ENCODE data around the gene ST3GAL4.

ST3GAL4 gene

DNA sequence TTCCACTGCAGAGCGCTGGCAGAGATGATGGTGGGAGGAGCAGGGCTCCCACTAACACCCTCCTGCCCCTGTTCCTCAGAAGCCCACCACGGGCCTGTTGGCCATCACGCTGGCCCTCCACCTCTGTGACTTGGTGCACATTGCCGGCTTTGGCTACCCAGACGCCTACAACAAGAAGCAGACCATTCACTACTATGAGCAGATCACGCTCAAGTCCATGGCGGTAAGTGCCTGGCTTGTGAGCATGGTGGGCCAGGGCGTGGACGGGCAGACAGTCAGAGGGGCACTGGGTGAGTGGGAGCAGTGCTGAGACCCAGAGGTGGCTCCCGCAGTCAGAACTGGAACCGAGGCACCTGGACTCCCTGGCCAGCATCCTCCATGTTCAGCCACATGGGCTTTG, 57.9 kb downstream of the ST3GAL4 start:
- TF ChIP-seq, protein P1, sequence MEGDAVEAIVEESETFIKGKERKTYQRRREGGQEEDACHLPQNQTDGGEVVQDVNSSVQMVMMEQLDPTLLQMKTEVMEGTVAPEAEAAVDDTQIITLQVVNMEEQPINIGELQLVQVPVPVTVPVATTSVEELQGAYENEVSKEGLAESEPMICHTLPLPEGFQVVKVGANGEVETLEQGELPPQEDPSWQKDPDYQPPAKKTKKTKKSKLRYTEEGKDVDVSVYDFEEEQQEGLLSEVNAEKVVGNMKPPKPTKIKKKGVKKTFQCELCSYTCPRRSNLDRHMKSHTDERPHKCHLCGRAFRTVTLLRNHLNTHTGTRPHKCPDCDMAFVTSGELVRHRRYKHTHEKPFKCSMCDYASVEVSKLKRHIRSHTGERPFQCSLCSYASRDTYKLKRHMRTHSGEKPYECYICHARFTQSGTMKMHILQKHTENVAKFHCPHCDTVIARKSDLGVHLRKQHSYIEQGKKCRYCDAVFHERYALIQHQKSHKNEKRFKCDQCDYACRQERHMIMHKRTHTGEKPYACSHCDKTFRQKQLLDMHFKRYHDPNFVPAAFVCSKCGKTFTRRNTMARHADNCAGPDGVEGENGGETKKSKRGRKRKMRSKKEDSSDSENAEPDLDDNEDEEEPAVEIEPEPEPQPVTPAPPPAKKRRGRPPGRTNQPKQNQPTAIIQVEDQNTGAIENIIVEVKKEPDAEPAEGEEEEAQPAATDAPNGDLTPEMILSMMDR (IDR thresholded peaks at IDR 0.05; ENCODE audit: extremely low read depth, insufficient read depth, missing control alignments), result no peak
- no peak for DNase-seq (ENCODE audit: low spot score)
- in situ Hi-C loops (cut with MboI; ENCODE audit: low pct_unique_long_range_greater_than_20kb, low sequenced_read_pairs, unreplicated experiment), result no loop called here

DNA sequence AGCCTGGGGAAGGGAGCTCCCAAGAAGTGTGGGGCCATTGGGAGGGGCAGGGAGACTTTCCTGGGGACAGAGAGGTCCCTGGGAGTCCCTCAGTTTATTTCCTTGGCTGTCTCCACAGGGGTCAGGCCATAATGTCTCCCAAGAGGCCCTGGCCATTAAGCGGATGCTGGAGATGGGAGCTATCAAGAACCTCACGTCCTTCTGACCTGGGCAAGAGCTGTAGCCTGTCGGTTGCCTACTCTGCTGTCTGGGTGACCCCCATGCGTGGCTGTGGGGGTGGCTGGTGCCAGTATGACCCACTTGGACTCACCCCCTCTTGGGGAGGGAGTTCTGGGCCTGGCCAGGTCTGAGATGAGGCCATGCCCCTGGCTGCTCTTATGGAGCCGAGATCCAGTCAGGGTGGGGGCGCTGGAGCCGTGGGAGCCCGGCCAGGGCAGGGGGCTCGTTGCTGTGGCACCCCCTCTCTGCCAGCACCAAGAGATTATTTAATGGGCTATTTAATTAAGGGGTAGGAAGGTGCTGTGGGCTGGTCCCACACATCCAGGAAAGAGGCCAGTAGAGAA, 58.4 kb downstream of the ST3GAL4 start:
- TF ChIP-seq, protein P1 (IDR thresholded peaks at IDR 0.05; ENCODE audit: extremely low read depth, insufficient read depth, missing control alignments), result no peak
- in situ Hi-C loops (cut with MboI; ENCODE audit: low pct_unique_long_range_greater_than_20kb, low sequenced_read_pairs, unreplicated experiment), result no loop called here
- no peak for DNase-seq (ENCODE audit: low spot score)

DNA sequence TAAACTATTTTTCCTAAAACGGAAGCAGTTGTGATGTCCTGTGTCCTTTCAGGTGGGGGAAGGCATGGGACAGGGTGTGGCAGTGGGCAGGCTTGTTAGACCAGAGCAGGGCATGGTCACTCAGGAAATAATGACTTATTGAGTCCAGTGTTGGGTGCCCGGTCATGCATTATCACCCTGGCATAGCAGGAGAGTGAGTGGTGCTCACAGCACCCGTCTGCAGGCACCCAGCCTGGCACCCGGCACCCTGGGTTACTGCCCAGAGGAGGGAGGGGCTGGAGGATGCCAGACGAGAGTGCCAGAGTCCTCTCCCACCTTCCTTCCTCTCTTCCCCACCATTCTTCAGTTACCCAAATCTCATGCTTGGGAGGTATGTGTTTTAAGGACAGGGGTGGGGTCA, 59.1 kb downstream of the ST3GAL4 start:
- in situ Hi-C loops (cut with MboI; ENCODE audit: low pct_unique_long_range_greater_than_20kb, low sequenced_read_pairs, unreplicated experiment), result no loop called here
- TF ChIP-seq, protein P1 (IDR thresholded peaks at IDR 0.05; ENCODE audit: extremely low read depth, insufficient read depth, missing control alignments), result no peak
- no peak for DNase-seq (ENCODE audit: low spot score)

- TF ChIP-seq, protein P1 (IDR thresholded peaks at IDR 0.05; ENCODE audit: extremely low read depth, insufficient read depth, missing control alignments), result no peak
- no peak for DNase-seq (ENCODE audit: low spot score)
- in situ Hi-C loops (cut with MboI; ENCODE audit: low pct_unique_long_range_greater_than_20kb, low sequenced_read_pairs, unreplicated experiment), result no loop called here
These were observed 59.6 kb downstream of the ST3GAL4 start for GRCh38 chr11:126415128-126415527.

DNA sequence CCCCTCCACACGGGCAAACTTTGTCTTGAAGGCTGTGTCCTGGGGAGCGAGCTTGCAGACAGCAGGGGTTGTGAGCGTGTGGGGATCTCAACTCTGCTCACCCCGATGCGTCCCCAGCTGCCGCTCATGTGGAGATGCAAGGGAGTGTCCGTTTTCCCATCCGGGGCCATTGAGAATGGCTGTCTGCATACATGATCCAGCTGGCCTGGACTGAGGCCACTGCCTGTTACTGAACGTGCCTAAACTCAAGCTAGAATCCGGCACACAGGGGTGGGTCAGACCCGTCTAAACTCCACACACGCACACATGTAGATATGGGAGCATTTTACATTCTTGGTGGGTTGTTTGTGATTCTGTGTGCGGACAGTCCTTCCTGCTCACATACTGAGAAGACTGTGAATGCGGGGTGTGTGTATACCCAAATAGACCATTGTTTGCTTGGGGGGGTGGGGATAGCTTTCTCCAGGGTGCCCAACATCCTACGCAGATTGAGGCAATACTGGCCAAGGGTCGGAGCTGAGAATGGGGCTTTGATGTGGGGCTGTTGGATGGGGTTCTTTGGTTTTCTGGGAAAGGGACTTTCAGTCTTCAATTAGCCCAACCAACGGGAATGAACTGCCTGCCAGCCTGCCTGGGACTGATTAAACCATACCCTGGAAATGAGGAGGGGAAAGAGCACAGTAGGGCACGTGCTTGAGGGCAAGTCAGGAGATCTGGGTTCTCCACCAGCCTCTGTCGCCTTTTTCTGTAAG, 60.4 kb downstream of the ST3GAL4 start:
- no peak for DNase-seq (ENCODE audit: low spot score)
- in situ Hi-C loops (cut with MboI; ENCODE audit: low pct_unique_long_range_greater_than_20kb, low sequenced_read_pairs, unreplicated experiment), result no loop called here
- TF ChIP-seq, protein P1 (IDR thresholded peaks at IDR 0.05; ENCODE audit: extremely low read depth, insufficient read depth, missing control alignments), result no peak

GRCh38 chr11:126416542-126417090, 61.1 kb downstream of the ST3GAL4 start:
- in situ Hi-C loops (cut with MboI; ENCODE audit: low pct_unique_long_range_greater_than_20kb, low sequenced_read_pairs, unreplicated experiment), result no loop called here
- TF ChIP-seq, protein P1 (IDR thresholded peaks at IDR 0.05; ENCODE audit: extremely low read depth, insufficient read depth, missing control alignments), result no peak
- peak; percentile 93 for DNase-seq (ENCODE audit: low spot score)

Measured in GM13977 (cell line).